8988T (cell line): ENCODE data around the gene CAPN9.
"Not testable (repeated sequence)": the region's sequence is repeated elsewhere in the genome, so short reads cannot be mapped to it uniquely, and the experiment has no call there.

Source experiments
- DNase-seq: peaks from one replicate; pipeline ENCODE4 v3.0.0; 2011

Gene CAPN9

GRCh38 chr1:230749150-230749549 lies 2.0 kb downstream of the CAPN9 start:
- no peak for DNase-seq

GRCh38 chr1:230749635-230750034 lies 2.4 kb downstream of the CAPN9 start:
- DNase-seq = no peak

- no peak for DNase-seq
Measured at GRCh38 chr1:230750576-230750975, 3.4 kb downstream of the CAPN9 start.

- no peak for DNase-seq
Measured at GRCh38 chr1:230750986-230751625, 3.9 kb downstream of the CAPN9 start.

GRCh38 chr1:230752407-230752806 lies 5.2 kb downstream of the CAPN9 start:
- DNase-seq = no peak

GRCh38 chr1:230753191-230753585 lies 6.0 kb downstream of the CAPN9 start:
- DNase-seq = no peak

- no peak for DNase-seq
Measured at GRCh38 chr1:230753586-230754251, 6.5 kb downstream of the CAPN9 start.

- no peak for DNase-seq
Measured at GRCh38 chr1:230754796-230755195, 7.6 kb downstream of the CAPN9 start.

GRCh38 chr1:230757856-230758708 lies 10.9 kb downstream of the CAPN9 start:
- no peak for DNase-seq

- DNase-seq = no peak
Measured at GRCh38 chr1:230758709-230759368, 11.7 kb downstream of the CAPN9 start.

- no peak for DNase-seq
Measured at GRCh38 chr1:230759369-230760065, 12.3 kb downstream of the CAPN9 start.

GRCh38 chr1:230760360-230760827 lies 13.2 kb downstream of the CAPN9 start:
- DNase-seq = no peak

GRCh38 chr1:230761443-230762167 lies 14.4 kb downstream of the CAPN9 start:
- DNase-seq = no peak

- DNase-seq = no peak
Measured at GRCh38 chr1:230763927-230764591, 16.9 kb downstream of the CAPN9 start.

- DNase-seq = no peak
Measured at GRCh38 chr1:230766318-230766717, 19.1 kb downstream of the CAPN9 start.

- not testable (repeated sequence) for DNase-seq
Measured at GRCh38 chr1:230767859-230768612, 20.8 kb downstream of the CAPN9 start.

GRCh38 chr1:230768903-230769570 lies 21.8 kb downstream of the CAPN9 start:
- DNase-seq = no peak

GRCh38 chr1:230770317-230770716 lies 23.1 kb downstream of the CAPN9 start:
- DNase-seq = no peak

GRCh38 chr1:230771773-230772354 lies 24.7 kb downstream of the CAPN9 start:
- DNase-seq = no peak
